ENCODE data around the gene CALML5.
"Not testable (repeated sequence)": the region's sequence is repeated elsewhere in the genome, so short reads cannot be mapped to it uniquely, and the experiment has no call there.

Gene CALML5

GRCh38 chr10:5479481-5480161 is 19.7 kb downstream of the CALML5 start:
- peak; percentile 30 for DNase-seq

- DNase-seq = peak; percentile 39
Measured at GRCh38 chr10:5478694-5479305, 20.6 kb downstream of the CALML5 start.

GRCh38 chr10:5477948-5478693 is 21.2 kb downstream of the CALML5 start:
- DNase-seq = peak; percentile 34

- peak; percentile 44 for DNase-seq
Measured at GRCh38 chr10:5476918-5477525, 22.3 kb downstream of the CALML5 start.

- not testable (repeated sequence) for DNase-seq
Measured at GRCh38 chr10:5475974-5476807, 23.2 kb downstream of the CALML5 start.

- DNase-seq = not testable (repeated sequence)
Measured at GRCh38 chr10:5475088-5475487, 24.3 kb downstream of the CALML5 start.

- DNase-seq = not testable (repeated sequence)
Measured at GRCh38 chr10:5474642-5475041, 24.7 kb downstream of the CALML5 start.

- peak; percentile 24 for DNase-seq
Measured at GRCh38 chr10:5470062-5470751, 29.2 kb downstream of the CALML5 start.

GRCh38 chr10:5469353-5470061 is 29.9 kb downstream of the CALML5 start:
- DNase-seq = peak; percentile 36

- DNase-seq = no peak
Measured at GRCh38 chr10:5468262-5469106, 30.9 kb downstream of the CALML5 start.

- DNase-seq = no peak
Measured at GRCh38 chr10:5467634-5468255, 31.6 kb downstream of the CALML5 start.

GRCh38 chr10:5467207-5467535 is 32.2 kb downstream of the CALML5 start:
- peak; percentile 70 for DNase-seq

- peak; percentile 86 for DNase-seq
Measured at GRCh38 chr10:5466451-5467206, 32.7 kb downstream of the CALML5 start.

- DNase-seq = no peak
Measured at GRCh38 chr10:5465976-5466450, 33.4 kb downstream of the CALML5 start.

GRCh38 chr10:5464546-5464945 is 34.8 kb downstream of the CALML5 start:
- DNase-seq = no peak

GRCh38 chr10:5462841-5463293 is 36.5 kb downstream of the CALML5 start:
- no peak for DNase-seq

GRCh38 chr10:5461914-5462840 is 37.2 kb downstream of the CALML5 start:
- DNase-seq = no peak

- DNase-seq = no peak
Measured at GRCh38 chr10:5461203-5461588, 38.2 kb downstream of the CALML5 start.

Data from right forelimb (tissue), 1 donor.